TTC549 (cell line): ENCODE measurements around the gene CDC42.

ENCODE experiments used
- FAIRE-seq: peaks from 2 replicates; lab custom pipeline; 2012; peaks lifted over from hg19 to GRCh38; lab: Jason Lieb, UNC

The CDC42 gene

GRCh38 chr1:22131875-22132486 is 79.5 kb downstream of the CDC42 start:
- no peak for FAIRE-seq

DNA sequence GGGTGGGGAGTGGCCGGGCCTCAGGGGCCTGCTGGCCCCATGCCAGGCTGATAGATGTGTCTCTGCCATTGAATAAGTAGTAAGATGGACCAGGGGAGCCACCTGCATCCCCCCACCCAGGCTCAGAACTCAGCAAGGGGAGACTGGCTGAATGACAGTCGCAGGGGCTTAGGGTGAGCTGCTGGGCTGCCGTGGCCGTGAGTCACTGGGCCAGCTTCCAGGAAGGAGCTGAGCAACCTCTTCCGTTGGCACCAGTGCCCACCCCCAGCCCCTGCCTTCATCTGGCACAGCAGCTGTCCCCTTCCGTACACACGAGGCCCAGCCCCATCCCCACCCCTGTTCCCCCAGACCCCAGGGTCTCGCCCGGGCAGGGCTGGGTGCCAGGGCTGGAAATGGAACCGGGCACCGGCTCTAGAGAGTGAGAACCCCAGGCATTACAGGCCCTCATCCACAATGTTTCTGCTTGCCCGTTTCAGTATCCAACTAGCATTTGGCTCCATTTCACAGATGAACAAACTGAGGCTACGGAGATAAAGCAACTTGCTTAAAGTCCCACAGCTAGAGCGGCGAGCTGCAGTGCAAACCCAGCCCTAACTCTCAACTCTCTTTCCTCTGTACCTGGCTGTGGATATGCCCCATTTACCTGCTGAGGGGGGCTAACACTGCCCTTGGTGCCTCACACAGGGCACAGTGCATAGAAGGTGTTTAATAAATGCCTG is 80.2 kb downstream of the CDC42 start:
- no peak for FAIRE-seq

- FAIRE-seq: no peak
Observed at GRCh38 chr1:22133247-22133930, 80.9 kb downstream of the CDC42 start.

GRCh38 chr1:22133931-22134324 is 81.4 kb downstream of the CDC42 start:
- FAIRE-seq: no peak

DNA sequence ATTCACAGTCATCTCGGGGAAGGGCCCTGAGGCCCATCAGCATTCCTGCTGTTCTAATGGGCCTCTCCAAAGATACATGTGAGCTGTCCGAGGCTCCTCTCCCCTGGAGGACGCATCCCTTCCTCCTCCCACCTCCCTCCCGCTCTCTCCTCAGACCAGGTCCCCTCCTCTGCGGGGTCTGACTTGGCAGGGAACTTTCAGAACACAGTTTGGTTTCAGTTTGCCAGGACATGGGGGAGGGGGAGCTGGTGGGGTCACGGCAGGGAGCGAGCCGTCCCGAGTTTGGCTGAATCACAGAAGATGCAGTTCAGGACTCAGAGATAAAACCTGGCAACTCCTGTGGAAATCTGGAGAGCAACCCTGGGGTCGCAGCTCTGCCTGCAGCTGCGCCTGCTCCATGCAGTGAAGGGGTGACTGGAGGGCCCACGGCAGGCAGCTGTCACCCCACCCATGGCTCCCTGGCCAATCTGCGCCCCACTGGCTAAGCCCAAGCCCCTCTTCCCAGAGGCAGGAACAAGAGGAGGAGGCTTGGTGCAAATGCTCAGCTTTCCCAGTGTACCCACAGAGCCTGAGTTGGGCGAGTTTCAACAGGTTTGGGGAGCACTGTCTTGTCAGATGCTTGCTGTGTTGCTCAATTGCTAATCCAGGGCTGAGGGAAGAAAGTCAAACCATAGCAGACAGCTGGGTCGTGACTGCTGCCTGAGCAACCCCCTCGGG is 84.7 kb downstream of the CDC42 start:
- no peak for FAIRE-seq

DNA sequence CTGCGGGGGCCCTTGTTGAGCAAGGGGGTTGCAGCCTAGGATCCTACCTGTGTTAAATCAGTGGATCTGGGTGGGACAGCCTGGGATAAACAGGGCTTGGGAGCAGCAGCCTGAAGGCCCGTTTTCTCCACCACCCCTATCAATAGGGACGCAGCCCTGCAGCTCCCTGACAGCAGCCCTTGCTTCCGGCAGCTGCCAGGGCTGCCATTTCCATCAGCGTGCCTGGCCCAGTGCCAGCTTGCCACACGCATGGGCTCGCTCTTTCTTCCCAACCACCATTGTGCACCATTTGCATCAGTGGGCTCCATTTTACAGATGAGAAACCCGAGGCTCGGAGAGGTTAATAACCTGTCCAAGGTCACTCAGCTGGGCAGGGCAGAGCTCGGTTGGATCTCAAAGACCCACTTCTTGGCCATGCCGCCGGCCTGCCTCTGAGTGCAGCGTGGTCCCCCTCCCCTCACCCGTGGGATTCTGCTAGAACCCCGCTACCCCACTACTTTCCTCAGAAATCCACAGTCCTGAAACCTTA is 86.6 kb downstream of the CDC42 start:
- no peak for FAIRE-seq

GRCh38 chr1:22139817-22140216 is 87.3 kb downstream of the CDC42 start:
- FAIRE-seq: no peak
